ENCODE measurements around the gene SGSM2. TPM values are rescaled to one million over a fixed set of nuclear protein-coding genes. Genes with fewer than 3 reads are reported as not detected.

Gene SGSM2
- total and polyA plus RNA-seq, 2 experiments from 2014 or later: 13.7 to 52.4 TPM

DNA sequence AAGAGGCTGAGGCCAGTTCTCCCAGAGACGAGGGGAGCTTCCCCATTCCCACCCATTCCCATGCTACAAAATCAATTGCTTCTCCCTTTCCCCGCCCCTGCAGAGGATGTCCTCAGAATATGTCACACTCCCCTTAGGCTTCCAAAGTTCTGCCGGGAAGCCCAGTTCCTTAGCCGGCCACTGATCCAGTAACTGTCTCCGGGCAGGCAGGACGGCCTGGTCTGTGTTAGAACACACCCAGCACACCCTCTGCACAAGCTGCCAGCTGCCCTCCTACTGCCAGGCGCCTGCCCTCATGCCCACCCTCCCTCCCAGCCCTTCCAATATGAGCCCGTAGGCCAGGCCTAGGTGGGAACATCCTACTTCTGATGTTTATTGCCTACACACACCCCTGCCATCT, 31.1 kb downstream of the SGSM2 start (continued):
- TF ChIP-seq, protein P1, sequence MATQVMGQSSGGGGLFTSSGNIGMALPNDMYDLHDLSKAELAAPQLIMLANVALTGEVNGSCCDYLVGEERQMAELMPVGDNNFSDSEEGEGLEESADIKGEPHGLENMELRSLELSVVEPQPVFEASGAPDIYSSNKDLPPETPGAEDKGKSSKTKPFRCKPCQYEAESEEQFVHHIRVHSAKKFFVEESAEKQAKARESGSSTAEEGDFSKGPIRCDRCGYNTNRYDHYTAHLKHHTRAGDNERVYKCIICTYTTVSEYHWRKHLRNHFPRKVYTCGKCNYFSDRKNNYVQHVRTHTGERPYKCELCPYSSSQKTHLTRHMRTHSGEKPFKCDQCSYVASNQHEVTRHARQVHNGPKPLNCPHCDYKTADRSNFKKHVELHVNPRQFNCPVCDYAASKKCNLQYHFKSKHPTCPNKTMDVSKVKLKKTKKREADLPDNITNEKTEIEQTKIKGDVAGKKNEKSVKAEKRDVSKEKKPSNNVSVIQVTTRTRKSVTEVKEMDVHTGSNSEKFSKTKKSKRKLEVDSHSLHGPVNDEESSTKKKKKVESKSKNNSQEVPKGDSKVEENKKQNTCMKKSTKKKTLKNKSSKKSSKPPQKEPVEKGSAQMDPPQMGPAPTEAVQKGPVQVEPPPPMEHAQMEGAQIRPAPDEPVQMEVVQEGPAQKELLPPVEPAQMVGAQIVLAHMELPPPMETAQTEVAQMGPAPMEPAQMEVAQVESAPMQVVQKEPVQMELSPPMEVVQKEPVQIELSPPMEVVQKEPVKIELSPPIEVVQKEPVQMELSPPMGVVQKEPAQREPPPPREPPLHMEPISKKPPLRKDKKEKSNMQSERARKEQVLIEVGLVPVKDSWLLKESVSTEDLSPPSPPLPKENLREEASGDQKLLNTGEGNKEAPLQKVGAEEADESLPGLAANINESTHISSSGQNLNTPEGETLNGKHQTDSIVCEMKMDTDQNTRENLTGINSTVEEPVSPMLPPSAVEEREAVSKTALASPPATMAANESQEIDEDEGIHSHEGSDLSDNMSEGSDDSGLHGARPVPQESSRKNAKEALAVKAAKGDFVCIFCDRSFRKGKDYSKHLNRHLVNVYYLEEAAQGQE (IDR thresholded peaks at IDR 0.05; ENCODE audit: unreplicated experiment): no peak
- TF ChIP-seq, protein P2, sequence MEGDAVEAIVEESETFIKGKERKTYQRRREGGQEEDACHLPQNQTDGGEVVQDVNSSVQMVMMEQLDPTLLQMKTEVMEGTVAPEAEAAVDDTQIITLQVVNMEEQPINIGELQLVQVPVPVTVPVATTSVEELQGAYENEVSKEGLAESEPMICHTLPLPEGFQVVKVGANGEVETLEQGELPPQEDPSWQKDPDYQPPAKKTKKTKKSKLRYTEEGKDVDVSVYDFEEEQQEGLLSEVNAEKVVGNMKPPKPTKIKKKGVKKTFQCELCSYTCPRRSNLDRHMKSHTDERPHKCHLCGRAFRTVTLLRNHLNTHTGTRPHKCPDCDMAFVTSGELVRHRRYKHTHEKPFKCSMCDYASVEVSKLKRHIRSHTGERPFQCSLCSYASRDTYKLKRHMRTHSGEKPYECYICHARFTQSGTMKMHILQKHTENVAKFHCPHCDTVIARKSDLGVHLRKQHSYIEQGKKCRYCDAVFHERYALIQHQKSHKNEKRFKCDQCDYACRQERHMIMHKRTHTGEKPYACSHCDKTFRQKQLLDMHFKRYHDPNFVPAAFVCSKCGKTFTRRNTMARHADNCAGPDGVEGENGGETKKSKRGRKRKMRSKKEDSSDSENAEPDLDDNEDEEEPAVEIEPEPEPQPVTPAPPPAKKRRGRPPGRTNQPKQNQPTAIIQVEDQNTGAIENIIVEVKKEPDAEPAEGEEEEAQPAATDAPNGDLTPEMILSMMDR (conservative IDR thresholded peaks at IDR 0.05; ENCODE audit: low read depth in 2 of 2): no peak
- no peak for TF ChIP-seq NANOG (IDR thresholded peaks at IDR 0.05; ENCODE audit: borderline replicate concordance)
- no peak for TF ChIP-seq CREB1 (CRISPR knock-in tag; IDR thresholded peaks at IDR 0.05; ENCODE audit: low read depth)
- no peak for TF ChIP-seq JUNB (IDR thresholded peaks at IDR 0.05; ENCODE audit: unreplicated experiment)
- TF ChIP-seq ZNF114 (CRISPR knock-in tag; IDR thresholded peaks at IDR 0.05): no peak
- TF ChIP-seq POLR2AphosphoS5 (IDR thresholded peaks at IDR 0.05; ENCODE audit: low read depth): no peak
- TF ChIP-seq, protein P3, sequence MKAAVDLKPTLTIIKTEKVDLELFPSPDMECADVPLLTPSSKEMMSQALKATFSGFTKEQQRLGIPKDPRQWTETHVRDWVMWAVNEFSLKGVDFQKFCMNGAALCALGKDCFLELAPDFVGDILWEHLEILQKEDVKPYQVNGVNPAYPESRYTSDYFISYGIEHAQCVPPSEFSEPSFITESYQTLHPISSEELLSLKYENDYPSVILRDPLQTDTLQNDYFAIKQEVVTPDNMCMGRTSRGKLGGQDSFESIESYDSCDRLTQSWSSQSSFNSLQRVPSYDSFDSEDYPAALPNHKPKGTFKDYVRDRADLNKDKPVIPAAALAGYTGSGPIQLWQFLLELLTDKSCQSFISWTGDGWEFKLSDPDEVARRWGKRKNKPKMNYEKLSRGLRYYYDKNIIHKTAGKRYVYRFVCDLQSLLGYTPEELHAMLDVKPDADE (IDR thresholded peaks at IDR 0.05): no peak
- no peak for TF ChIP-seq EZH2phosphoT487 (IDR thresholded peaks at IDR 0.05; ENCODE audit: unreplicated experiment)
- no peak for TF ChIP-seq ZNF331 (CRISPR knock-in tag; IDR thresholded peaks at IDR 0.05; ENCODE audit: low read depth)
- TF ChIP-seq STAT1 (IDR thresholded peaks at IDR 0.05; ENCODE audit: unreplicated experiment): no peak
- no peak for TF ChIP-seq EZH2 (IDR thresholded peaks at IDR 0.05; ENCODE audit: low read depth, unreplicated experiment)

DNA sequence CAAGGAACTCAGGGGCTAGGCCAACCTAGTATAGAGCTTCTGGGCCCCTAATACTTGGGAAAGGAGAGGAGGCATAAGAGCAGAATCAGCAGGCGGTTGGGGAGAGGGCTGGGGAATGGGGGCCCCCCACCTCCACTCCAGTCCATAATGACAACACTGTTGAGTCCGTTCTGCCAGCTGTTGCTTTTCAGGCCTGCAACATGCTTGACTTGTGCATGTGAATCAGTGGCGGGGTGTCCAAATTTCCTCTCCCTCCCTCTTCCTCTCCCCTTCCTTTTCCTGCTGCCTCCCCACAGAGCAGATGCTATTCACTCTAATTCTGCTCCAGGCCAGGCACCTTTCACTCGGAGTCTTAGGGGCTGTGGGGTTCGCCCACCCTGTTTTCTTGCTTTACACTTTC, 31.7 kb downstream of the SGSM2 start:
- Mint-ChIP-seq H3K9me3 (no peaks in the 10 kb centered on the region), H3K36me3 (ENCODE audit: low read depth) (peaks cover 12% of the 10 kb centered on the region; the same call in 2 of the 3 replicates), H3K4me1 (peaks cover 17% of the 10 kb centered on the region), H3K27ac (peak overlapping the region; percentile 67; the same call in 1 of the 2 replicates), H3K4me3 (no peak overlapping the region), H3K27me3 (ENCODE audit: insufficient read depth, low read depth, poor library complexity) (peaks cover 18% of the 10 kb centered on the region)
- no peaks in the 10 kb centered on the region; the same call in none of the 2 replicates for H4K20me1 ChIP-seq (replicated peaks; ENCODE audit: insufficient read depth)
- H2AFZ ChIP-seq: no peak overlapping the region
- no peaks in the 10 kb centered on the region; the same call in 1 of the 2 replicates for H3K4me1 ChIP-seq (ENCODE audit: insufficient read depth)
- no peak overlapping the region for H3K27ac ChIP-seq (ENCODE audit: low read depth)
- no peaks in the 10 kb centered on the region for H3K79me2 ChIP-seq (replicated peaks; ENCODE audit: insufficient read depth)
- H3K4me2 ChIP-seq: no peak overlapping the region
- H3K4me3 ChIP-seq: no peak overlapping the region
- ATAC-seq (no peak), DNase-seq (ENCODE audit: low spot score) (no peak)
- H3K27me3 ChIP-seq (ENCODE audit: insufficient read depth): no peaks in the 10 kb centered on the region
- 0 out of 2 replicates have a peak, but pooled peaks cover 3% of the 10 kb centered on the region for H3F3A ChIP-seq (replicated peaks; ENCODE audit: low read depth)
- no peaks in the 10 kb centered on the region for H3K36me3 ChIP-seq (ENCODE audit: insufficient read depth)
- no peaks in the 10 kb centered on the region for H3K9me2 ChIP-seq (ENCODE audit: insufficient read depth)
- TF ChIP-seq, protein P4, sequence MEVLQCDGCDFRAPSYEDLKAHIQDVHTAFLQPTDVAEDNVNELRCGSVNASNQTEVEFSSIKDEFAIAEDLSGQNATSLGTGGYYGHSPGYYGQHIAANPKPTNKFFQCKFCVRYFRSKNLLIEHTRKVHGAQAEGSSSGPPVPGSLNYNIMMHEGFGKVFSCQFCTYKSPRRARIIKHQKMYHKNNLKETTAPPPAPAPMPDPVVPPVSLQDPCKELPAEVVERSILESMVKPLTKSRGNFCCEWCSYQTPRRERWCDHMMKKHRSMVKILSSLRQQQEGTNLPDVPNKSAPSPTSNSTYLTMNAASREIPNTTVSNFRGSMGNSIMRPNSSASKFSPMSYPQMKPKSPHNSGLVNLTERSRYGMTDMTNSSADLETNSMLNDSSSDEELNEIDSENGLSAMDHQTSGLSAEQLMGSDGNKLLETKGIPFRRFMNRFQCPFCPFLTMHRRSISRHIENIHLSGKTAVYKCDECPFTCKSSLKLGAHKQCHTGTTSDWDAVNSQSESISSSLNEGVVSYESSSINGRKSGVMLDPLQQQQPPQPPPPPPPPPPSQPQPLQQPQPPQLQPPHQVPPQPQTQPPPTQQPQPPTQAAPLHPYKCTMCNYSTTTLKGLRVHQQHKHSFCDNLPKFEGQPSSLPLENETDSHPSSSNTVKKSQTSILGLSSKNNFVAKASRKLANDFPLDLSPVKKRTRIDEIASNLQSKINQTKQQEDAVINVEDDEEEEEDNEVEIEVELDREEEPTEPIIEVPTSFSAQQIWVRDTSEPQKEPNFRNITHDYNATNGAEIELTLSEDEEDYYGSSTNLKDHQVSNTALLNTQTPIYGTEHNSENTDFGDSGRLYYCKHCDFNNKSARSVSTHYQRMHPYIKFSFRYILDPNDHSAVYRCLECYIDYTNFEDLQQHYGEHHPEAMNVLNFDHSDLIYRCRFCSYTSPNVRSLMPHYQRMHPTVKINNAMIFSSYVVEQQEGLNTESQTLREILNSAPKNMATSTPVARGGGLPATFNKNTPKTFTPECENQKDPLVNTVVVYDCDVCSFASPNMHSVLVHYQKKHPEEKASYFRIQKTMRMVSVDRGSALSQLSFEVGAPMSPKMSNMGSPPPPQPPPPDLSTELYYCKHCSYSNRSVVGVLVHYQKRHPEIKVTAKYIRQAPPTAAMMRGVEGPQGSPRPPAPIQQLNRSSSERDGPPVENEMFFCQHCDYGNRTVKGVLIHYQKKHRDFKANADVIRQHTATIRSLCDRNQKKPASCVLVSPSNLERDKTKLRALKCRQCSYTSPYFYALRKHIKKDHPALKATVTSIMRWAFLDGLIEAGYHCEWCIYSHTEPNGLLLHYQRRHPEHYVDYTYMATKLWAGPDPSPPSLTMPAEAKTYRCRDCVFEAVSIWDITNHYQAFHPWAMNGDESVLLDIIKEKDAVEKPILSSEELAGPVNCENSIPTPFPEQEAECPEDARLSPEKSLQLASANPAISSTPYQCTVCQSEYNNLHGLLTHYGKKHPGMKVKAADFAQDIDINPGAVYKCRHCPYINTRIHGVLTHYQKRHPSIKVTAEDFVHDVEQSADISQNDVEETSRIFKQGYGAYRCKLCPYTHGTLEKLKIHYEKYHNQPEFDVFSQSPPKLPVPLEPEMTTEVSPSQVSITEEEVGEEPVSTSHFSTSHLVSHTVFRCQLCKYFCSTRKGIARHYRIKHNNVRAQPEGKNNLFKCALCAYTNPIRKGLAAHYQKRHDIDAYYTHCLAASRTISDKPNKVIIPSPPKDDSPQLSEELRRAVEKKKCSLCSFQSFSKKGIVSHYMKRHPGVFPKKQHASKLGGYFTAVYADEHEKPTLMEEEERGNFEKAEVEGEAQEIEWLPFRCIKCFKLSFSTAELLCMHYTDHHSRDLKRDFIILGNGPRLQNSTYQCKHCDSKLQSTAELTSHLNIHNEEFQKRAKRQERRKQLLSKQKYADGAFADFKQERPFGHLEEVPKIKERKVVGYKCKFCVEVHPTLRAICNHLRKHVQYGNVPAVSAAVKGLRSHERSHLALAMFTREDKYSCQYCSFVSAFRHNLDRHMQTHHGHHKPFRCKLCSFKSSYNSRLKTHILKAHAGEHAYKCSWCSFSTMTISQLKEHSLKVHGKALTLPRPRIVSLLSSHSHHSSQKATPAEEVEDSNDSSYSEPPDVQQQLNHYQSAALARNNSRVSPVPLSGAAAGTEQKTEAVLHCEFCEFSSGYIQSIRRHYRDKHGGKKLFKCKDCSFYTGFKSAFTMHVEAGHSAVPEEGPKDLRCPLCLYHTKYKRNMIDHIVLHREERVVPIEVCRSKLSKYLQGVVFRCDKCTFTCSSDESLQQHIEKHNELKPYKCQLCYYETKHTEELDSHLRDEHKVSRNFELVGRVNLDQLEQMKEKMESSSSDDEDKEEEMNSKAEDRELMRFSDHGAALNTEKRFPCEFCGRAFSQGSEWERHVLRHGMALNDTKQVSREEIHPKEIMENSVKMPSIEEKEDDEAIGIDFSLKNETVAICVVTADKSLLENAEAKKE (CRISPR knock-in tag; IDR thresholded peaks at IDR 0.05): no peak
- no peak for TF ChIP-seq EZH2phosphoT487 (IDR thresholded peaks at IDR 0.05; ENCODE audit: unreplicated experiment)
